HepG2 (cell line): ENCODE results near the gene SREBF1. TPM values are rescaled to one million over a fixed set of nuclear protein-coding genes. Genes with fewer than 3 reads are reported as not detected.
A peak's percentile ranks its signal among the peaks of the same experiment; 100 is the strongest.

Experiments used
- CHD4 ChIP-seq: fragments of 200-600 bp; sonication (generic); IDR thresholded peaks from 2 replicates; pipeline ENCODE4 v1.7.0; 2017; ENCODE audit warnings: mild to moderate bottlenecking, low read length, borderline replicate concordance
- IKZF4 ChIP-seq: sonication (generic); formaldehyde crosslinking; IDR thresholded peaks from 2 replicates; pipeline ENCODE4 v1.5.1; 2020; ENCODE audit warnings: borderline replicate concordance, mild to moderate bottlenecking, low read depth, missing genetic modification reagents; ENCODE audit errors: not compliant biosample characterization
- MIER3 ChIP-seq: IDR thresholded peaks from 2 replicates; pipeline ENCODE4 v1.6.1; 2016; ENCODE audit warnings: missing compliant biosample characterization, borderline replicate concordance
- MLX ChIP-seq: IDR thresholded peaks from 2 replicates; pipeline ENCODE4 v1.6.1; 2016
- MXI1 ChIP-seq: IDR thresholded peaks from 3 replicates; pipeline ENCODE4 v1.6.1; 2012; ENCODE audit warnings: low read depth, low read length, inconsistent platforms, borderline replicate concordance
- PHF8 ChIP-seq: sonication (generic); formaldehyde crosslinking; IDR thresholded peaks from 2 replicates; pipeline ENCODE4 v1.5.0; 2020; ENCODE audit warnings: missing genetic modification reagents
- PRPF4 ChIP-seq: fragments of 200-400 bp; formaldehyde crosslinking; IDR thresholded peaks from 2 replicates; pipeline ENCODE4 v1.6.1; 2016; ENCODE audit warnings: low read length, low read depth; ENCODE audit not compliant: poor library complexity, severe bottlenecking
- PTBP1 ChIP-seq: fragments of 200-400 bp; formaldehyde crosslinking; IDR thresholded peaks from 2 replicates; pipeline ENCODE4 v1.6.1; 2018; ENCODE audit warnings: low read length, low read depth; ENCODE audit not compliant: poor library complexity, severe bottlenecking
- REXO4 ChIP-seq: sonication (generic); formaldehyde crosslinking; IDR thresholded peaks from 2 replicates; pipeline ENCODE4 v1.8.0; 2022; ENCODE audit warnings: missing genetic modification reagents, mild to moderate bottlenecking, borderline replicate concordance
- SALL2 ChIP-seq: sonication (generic); formaldehyde crosslinking; IDR thresholded peaks from 2 replicates; pipeline ENCODE4 v1.8.1; 2023; ENCODE audit warnings: mild to moderate bottlenecking, missing genetic modification reagents, inconsistent platforms
- SOX13 ChIP-seq, 3 experiments: fragments of 450-650 bp in 1 of 3; sonication (generic) in 1 of 3; formaldehyde crosslinking in 1 of 3; IDR thresholded peaks in 2 of 3; conservative IDR thresholded peaks in 1 of 3; 2 replicates each; pipeline versions ENCODE4 v1.5.0 to v1.6.1; 2016 to 2020; ENCODE audit warnings: antibody characterized with exemption in 1 of 3, mild to moderate bottlenecking in 1 of 3, missing compliant biosample characterization in 1 of 3, missing genetic modification reagents in 1 of 3, moderate library complexity in 1 of 3
- SYNCRIP ChIP-seq: fragments of 200-400 bp; formaldehyde crosslinking; IDR thresholded peaks from 2 replicates; pipeline ENCODE4 v1.6.1; 2018; ENCODE audit warnings: mild to moderate bottlenecking, low read depth, low read length; ENCODE audit not compliant: insufficient read depth
- ZFP36 ChIP-seq: fragments of 150-350 bp; IDR thresholded peaks from 2 replicates; pipeline ENCODE4 v1.6.1; 2018; ENCODE audit warnings: borderline replicate concordance, low read length, low read depth; ENCODE audit not compliant: partially characterized antibody
- ZFX ChIP-seq: sonication (generic); formaldehyde crosslinking; IDR thresholded peaks from 2 replicates; pipeline ENCODE4 v1.4.0; 2020; ENCODE audit warnings: mild to moderate bottlenecking, low read depth, missing genetic modification reagents, moderate library complexity
- ZSCAN22 ChIP-seq: sonication (generic); formaldehyde crosslinking; IDR thresholded peaks from 2 replicates; pipeline ENCODE4 v1.4.0; 2020; ENCODE audit warnings: mild to moderate bottlenecking, missing genetic modification reagents
- polyA plus RNA-seq, 8 experiments: library from polyadenylated mRNA; depleted of rRNA in 3 of 8; stranded (reverse) in 7 of 8; unstranded in 1 of 8; fragments of >200 nt; fragmentation: Illumina TruSeq in 4 of 8; extraction: Trizol in 4 of 8; gene quantifications; 2 replicates each; pipeline versions ENCODE4 v1.2.1 to v1.2.3, GENCODE V29; 2011 to 2016; ENCODE audit warnings: low read depth in 4 of 8, missing spikeins in 1 of 8, mixed read lengths in 1 of 8; ENCODE audit not compliant: insufficient read depth in 1 of 8
- total RNA-seq, 5 experiments: library from RNA; depleted of rRNA; stranded (reverse); fragments of >200 nt; fragmentation: Illumina TruSeq; extraction: Trizol; gene quantifications; 2 replicates each; pipeline ENCODE4 v1.2.3, GENCODE V29; 2016; ENCODE audit warnings: low read depth in 1 of 5
- TF ChIP-seq, protein P1 (sequence below): sonication (generic); formaldehyde crosslinking; IDR thresholded peaks from 2 replicates; pipeline ENCODE4 v1.4.0; 2020; ENCODE audit warnings: missing genetic modification reagents
- TF ChIP-seq, protein P2 (sequence below): sonication (generic); formaldehyde crosslinking; IDR thresholded peaks from 2 replicates; pipeline ENCODE4 v1.4.0; 2020; ENCODE audit warnings: missing genetic modification reagents, borderline replicate concordance
- TF ChIP-seq, protein P3 (sequence below): sonication (generic); formaldehyde crosslinking; IDR thresholded peaks from 2 replicates; pipeline ENCODE4 v1.4.0; 2020; ENCODE audit warnings: missing genetic modification reagents

Gene SREBF1
- total and polyA plus RNA-seq, 2 of the 13 experiments (the other 11 are each of a cell fraction or from before 2014, with no cell fraction given) = 34.3 to 38.0 TPM

DNA sequence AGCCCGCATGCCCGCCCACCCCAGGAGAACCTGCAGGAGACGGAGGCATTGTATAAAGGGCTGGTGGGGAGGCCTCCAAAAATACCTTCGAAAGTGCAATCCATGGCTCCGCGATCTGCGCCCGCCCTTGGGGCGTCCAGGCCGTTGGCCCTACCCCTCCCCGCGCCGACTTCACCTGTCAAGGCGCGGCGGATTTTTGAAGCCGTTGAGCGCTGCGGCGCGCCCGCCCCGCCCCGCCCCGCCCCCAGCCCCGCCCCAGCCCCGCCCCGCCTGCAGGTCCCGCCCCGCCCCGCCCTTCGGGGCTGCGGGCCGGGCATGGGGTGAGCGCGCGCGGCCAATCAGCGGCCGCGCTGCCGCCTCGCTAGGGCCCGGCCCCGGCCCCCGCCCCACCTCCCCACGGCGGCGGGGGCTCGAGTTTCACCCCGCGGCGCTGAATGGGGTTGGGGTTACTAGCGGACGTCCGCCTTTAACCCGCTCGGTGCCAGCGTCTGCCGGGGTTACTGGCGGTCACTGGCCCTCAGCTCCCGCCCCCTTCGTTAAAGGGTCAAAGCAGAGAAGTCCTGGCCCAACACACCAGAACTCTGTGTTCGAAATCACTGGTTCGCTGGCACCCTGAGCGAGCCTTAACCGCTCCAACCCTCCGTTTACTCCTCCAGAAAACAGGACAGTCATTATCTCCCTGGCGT, 13.2 kb downstream of the SREBF1 start (continued):
- TF ChIP-seq MLX = no peak
- TF ChIP-seq REXO4 (CRISPR knock-in tag) = no peak
- peak; percentile 22; the same call in 1 of the 2 replicates for TF ChIP-seq PHF8 (CRISPR knock-in tag)
- TF ChIP-seq CHD4 = no peak
- TF ChIP-seq ZSCAN22 (CRISPR knock-in tag) = no peak
- TF ChIP-seq, protein P1, sequence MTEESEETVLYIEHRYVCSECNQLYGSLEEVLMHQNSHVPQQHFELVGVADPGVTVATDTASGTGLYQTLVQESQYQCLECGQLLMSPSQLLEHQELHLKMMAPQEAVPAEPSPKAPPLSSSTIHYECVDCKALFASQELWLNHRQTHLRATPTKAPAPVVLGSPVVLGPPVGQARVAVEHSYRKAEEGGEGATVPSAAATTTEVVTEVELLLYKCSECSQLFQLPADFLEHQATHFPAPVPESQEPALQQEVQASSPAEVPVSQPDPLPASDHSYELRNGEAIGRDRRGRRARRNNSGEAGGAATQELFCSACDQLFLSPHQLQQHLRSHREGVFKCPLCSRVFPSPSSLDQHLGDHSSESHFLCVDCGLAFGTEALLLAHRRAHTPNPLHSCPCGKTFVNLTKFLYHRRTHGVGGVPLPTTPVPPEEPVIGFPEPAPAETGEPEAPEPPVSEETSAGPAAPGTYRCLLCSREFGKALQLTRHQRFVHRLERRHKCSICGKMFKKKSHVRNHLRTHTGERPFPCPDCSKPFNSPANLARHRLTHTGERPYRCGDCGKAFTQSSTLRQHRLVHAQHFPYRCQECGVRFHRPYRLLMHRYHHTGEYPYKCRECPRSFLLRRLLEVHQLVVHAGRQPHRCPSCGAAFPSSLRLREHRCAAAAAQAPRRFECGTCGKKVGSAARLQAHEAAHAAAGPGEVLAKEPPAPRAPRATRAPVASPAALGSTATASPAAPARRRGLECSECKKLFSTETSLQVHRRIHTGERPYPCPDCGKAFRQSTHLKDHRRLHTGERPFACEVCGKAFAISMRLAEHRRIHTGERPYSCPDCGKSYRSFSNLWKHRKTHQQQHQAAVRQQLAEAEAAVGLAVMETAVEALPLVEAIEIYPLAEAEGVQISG (CRISPR knock-in tag) = peak; percentile 53; the same call in 1 of the 2 replicates
- TF ChIP-seq, protein P2, sequence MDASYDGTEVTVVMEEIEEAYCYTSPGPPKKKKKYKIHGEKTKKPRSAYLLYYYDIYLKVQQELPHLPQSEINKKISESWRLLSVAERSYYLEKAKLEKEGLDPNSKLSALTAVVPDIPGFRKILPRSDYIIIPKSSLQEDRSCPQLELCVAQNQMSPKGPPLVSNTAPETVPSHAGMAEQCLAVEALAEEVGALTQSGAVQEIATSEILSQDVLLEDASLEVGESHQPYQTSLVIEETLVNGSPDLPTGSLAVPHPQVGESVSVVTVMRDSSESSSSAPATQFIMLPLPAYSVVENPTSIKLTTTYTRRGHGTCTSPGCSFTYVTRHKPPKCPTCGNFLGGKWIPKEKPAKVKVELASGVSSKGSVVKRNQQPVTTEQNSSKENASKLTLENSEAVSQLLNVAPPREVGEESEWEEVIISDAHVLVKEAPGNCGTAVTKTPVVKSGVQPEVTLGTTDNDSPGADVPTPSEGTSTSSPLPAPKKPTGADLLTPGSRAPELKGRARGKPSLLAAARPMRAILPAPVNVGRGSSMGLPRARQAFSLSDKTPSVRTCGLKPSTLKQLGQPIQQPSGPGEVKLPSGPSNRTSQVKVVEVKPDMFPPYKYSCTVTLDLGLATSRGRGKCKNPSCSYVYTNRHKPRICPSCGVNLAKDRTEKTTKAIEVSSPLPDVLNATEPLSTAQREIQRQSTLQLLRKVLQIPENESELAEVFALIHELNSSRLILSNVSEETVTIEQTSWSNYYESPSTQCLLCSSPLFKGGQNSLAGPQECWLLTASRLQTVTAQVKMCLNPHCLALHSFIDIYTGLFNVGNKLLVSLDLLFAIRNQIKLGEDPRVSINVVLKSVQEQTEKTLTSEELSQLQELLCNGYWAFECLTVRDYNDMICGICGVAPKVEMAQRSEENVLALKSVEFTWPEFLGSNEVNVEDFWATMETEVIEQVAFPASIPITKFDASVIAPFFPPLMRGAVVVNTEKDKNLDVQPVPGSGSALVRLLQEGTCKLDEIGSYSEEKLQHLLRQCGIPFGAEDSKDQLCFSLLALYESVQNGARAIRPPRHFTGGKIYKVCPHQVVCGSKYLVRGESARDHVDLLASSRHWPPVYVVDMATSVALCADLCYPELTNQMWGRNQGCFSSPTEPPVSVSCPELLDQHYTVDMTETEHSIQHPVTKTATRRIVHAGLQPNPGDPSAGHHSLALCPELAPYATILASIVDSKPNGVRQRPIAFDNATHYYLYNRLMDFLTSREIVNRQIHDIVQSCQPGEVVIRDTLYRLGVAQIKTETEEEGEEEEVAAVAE (CRISPR knock-in tag) = no peak
- no peak for TF ChIP-seq SOX13 (IDR thresholded peaks at IDR 0.05)
- TF ChIP-seq SOX13 (CRISPR knock-in tag; conservative IDR thresholded peaks at IDR 0.05 in 1 of 2, IDR thresholded peaks at IDR 0.05 in 1 of 2) = peak in 1 of 2 experiments; percentile 34; a peak in 1 of 4 replicates
- TF ChIP-seq PTBP1 = no peak
- TF ChIP-seq SALL2 (CRISPR knock-in tag) = 0 out of 2 replicates have a peak, but pooled peaks have one; percentile 42
- TF ChIP-seq MIER3 = no peak
- TF ChIP-seq, protein P3, sequence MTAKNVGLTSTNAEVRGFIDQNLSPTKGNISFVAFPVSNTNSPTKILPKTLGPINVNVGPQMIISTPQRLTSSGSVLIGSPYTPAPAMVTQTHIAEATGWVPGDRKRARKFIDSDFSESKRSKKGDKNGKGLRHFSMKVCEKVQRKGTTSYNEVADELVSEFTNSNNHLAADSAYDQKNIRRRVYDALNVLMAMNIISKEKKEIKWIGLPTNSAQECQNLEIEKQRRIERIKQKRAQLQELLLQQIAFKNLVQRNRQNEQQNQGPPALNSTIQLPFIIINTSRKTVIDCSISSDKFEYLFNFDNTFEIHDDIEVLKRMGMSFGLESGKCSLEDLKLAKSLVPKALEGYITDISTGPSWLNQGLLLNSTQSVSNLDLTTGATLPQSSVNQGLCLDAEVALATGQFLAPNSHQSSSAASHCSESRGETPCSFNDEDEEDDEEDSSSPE (CRISPR knock-in tag) = peak; percentile 53; the same call in 1 of the 2 replicates
- TF ChIP-seq PRPF4 = no peak
- peak; percentile 57; the same call in 1 of the 3 replicates for TF ChIP-seq MXI1
- no peak for TF ChIP-seq ZFP36
- TF ChIP-seq ZFX = peak; percentile 39
- TF ChIP-seq SYNCRIP = no peak
- TF ChIP-seq IKZF4 (CRISPR knock-in tag) = no peak
